Measurements from ENCODE around the gene FBXO34.

FBXO34 gene

DNA sequence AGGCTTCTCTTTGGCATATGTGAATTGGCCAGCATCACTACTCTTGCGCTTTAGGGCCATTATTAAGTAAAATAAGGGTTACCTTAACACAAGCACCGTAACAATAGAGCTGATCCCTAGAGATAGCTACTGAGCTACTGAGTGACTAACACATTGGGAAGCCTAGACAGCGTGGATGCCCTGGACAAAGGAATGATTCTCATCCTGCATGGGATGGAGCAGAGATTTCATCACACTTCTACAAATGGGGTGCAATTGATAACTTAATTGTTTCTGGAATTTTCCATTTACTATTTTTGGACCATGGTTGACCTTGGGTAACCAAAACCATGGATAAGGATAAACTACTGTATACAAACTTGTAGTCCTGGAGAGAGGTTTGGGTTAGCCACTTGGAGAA lies 57.1 kb downstream of the FBXO34 start:
- H3K27ac ChIP-seq: no peak overlapping the region
- TF ChIP-seq, protein P1, sequence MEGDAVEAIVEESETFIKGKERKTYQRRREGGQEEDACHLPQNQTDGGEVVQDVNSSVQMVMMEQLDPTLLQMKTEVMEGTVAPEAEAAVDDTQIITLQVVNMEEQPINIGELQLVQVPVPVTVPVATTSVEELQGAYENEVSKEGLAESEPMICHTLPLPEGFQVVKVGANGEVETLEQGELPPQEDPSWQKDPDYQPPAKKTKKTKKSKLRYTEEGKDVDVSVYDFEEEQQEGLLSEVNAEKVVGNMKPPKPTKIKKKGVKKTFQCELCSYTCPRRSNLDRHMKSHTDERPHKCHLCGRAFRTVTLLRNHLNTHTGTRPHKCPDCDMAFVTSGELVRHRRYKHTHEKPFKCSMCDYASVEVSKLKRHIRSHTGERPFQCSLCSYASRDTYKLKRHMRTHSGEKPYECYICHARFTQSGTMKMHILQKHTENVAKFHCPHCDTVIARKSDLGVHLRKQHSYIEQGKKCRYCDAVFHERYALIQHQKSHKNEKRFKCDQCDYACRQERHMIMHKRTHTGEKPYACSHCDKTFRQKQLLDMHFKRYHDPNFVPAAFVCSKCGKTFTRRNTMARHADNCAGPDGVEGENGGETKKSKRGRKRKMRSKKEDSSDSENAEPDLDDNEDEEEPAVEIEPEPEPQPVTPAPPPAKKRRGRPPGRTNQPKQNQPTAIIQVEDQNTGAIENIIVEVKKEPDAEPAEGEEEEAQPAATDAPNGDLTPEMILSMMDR (IDR thresholded peaks at IDR 0.05): no peak
- no peak overlapping the region for H3K4me3 ChIP-seq (ENCODE audit: low read depth in 1 of 2, low read length in 1 of 2)
- H3K9me3 ChIP-seq: no peaks in the 10 kb centered on the region
- peaks cover 4% of the 10 kb centered on the region for H3K36me3 ChIP-seq
- no peaks in the 10 kb centered on the region for H3K27me3 ChIP-seq
- H3K4me1 ChIP-seq (ENCODE audit: control insufficient read depth in 1 of 2, insufficient read depth in 1 of 2, low read depth in 1 of 2, low read length in 1 of 2): peaks cover 4 to 7% of the 10 kb centered on the region in 2 experiments

DNA sequence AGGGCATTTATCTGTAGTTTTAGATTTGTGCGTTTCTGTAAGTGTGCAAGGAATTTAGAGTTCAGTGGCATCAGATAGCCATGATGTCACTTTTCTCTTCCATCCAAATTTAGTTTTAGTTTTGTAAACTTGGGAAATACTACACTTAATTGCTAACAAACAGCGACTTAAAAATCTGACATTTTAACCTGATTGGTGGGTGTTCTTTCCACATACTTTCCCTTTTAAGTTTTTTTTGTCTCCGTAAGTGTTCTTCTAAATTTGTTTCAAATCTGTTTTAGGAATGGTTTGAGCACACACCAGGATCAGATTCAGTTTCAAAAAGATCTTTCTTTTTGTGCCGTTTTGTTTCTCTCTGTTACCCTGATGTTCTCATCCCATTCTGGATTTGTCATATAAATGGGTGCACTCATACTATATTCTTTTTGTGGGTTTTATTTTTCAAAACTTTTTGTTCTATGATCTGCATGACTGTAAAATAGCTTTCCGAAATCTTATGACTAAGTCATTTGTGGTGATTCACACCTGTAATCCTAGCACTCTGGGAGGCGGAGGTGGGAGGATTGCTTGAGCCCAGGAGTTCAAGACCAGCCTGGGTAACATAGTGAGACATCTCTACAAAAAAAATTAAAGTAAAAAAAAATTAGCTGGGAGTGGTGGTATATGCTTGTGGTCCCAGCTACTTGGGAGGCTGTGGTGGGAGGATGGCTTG lies 58.9 kb downstream of the FBXO34 start:
- H3K9me3 ChIP-seq: no peaks in the 10 kb centered on the region

DNA sequence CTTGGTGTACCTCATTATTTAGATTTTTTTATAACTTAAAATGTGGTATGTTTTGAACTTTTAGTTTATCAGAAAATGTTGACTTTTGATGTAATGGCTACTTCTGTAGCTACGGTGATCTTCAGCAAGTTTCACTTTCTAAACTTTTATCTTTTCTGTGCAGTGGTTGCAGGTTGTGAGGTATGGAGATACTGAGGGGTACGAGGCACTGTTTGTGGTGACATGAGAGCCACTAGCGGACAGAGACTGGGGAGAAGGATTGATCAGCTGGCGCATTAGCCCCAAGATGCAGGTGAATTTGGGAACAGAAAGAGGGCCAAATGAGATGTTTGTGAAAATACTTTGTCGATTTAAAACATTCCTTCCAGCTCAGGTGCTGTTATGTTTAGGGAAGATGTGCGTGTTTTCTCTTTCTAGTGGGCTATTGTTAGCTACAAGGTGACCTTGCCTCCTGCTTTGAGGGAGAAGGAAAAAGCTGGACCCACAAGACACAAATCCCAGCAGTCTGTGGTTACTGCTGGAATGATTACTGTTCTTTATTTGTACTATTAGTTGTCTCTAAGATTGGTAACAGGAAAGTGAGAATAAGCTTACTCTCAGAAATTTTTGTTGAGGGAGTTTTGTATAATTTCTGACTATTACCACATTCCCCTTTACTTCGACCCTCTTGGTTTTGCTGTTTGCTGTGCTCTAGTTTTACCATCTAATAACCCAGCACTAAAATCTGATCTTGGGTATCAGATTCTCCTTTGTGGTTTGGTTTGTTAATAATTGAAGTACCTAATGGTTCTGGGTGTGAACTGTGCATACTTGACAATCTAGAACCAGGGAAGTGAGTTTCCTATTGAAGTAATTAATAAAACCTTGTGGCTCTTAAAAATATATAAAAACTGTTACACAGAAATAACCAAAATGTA lies 61.7 kb downstream of the FBXO34 start:
- TF ChIP-seq, protein P1 (IDR thresholded peaks at IDR 0.05): no peak
- Histone ChIP-seq H3K27me3 (no peaks in the 10 kb centered on the region), H3K9me3 (no peaks in the 10 kb centered on the region), H3K36me3 (peaks cover 4% of the 10 kb centered on the region), H3K4me3 (ENCODE audit: low read depth in 1 of 2, low read length in 1 of 2) (no peak overlapping the region), H3K27ac (no peak overlapping the region), H3K4me1 (ENCODE audit: control insufficient read depth in 1 of 2, insufficient read depth in 1 of 2, low read depth in 1 of 2, low read length in 1 of 2) (peaks cover 0 to 3% of the 10 kb centered on the region in 2 experiments)

More for the DNA sequence above, 58.9 kb downstream of the FBXO34 start:
- no peaks in the 10 kb centered on the region for H3K27me3 ChIP-seq
- H3K4me1 ChIP-seq (ENCODE audit: control insufficient read depth in 1 of 2, insufficient read depth in 1 of 2, low read depth in 1 of 2, low read length in 1 of 2): peaks cover 7% of the 10 kb centered on the region in 2 experiments
- H3K36me3 ChIP-seq: peaks cover 4% of the 10 kb centered on the region
- H3K4me3 ChIP-seq (ENCODE audit: low read depth in 1 of 2, low read length in 1 of 2): no peak overlapping the region
- no peak overlapping the region for H3K27ac ChIP-seq
- TF ChIP-seq, protein P1 (IDR thresholded peaks at IDR 0.05): no peak

DNA sequence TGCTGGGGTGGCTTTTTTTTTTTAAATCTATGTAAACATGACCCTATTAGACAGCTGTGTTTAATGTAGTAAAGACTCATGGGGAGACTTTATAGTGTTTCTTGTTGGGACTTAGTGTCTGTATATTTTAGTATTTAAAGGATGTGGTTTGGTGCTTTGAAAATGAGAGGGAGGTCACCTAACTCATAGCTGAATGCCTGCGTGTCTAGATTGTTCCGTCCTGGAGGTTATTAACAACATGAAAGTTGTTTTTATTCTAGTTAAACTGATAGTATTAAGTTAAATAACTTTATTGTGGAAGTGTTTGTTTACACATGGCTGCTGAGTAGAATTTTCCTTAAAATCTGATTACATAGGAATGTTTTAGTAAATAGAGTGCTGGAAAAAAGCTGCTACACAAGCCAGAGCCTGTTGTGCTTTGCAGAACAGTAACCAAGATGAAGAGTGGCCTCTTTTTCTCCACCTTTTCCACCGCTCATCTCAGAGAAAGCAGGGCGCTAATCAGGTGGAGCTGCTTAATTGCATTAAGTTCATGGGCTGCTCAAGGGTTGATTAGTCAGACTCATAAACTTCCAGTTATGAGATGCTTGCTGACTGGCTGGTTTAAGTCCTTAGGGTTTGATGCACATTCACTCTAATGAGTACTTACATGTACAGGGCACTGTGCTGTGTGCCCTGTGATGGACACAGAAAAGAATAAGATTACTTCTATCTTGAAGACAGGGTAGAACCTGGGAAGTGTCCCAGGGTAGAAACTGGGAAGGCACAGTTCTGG lies 62.7 kb downstream of the FBXO34 start:
- H3K4me3 ChIP-seq (ENCODE audit: low read depth in 1 of 2, low read length in 1 of 2): no peak overlapping the region

DNA sequence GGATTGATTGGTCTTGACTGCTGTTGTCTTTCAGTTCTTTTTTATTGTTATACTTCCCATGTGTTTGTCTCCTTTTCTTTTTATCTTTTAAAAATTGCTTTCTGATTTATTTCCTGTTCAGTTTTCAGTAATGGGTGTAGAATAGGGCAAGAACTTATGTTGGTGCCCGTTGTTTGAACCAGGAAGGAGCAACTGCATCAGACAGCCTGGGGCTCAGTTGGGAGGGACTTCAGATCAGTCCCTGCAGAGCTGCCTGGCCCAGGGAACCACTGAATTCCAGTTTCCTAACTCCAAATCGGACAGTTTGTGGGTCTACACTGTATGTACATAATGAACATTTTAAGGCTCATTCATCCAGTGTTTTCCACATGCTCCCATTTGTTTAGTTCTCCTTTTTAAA lies 64.9 kb downstream of the FBXO34 start:
- TF ChIP-seq, protein P1 (IDR thresholded peaks at IDR 0.05): no peak
- Histone ChIP-seq H3K27ac (no peak overlapping the region), H3K4me1 (ENCODE audit: control insufficient read depth in 1 of 2, insufficient read depth in 1 of 2, low read depth in 1 of 2, low read length in 1 of 2) (peaks cover 14 to 23% of the 10 kb centered on the region in 2 experiments)

More for the DNA sequence above, 62.7 kb downstream of the FBXO34 start:
- H3K27me3 ChIP-seq: no peaks in the 10 kb centered on the region
- TF ChIP-seq, protein P1 (IDR thresholded peaks at IDR 0.05): no peak
- H3K36me3 ChIP-seq: peaks cover 4% of the 10 kb centered on the region
- no peaks in the 10 kb centered on the region for H3K9me3 ChIP-seq
- H3K27ac ChIP-seq: no peak overlapping the region
- peaks cover 0 to 3% of the 10 kb centered on the region in 2 experiments for H3K4me1 ChIP-seq (ENCODE audit: control insufficient read depth in 1 of 2, insufficient read depth in 1 of 2, low read depth in 1 of 2, low read length in 1 of 2)

More for the DNA sequence above, 64.9 kb downstream of the FBXO34 start:
- H3K9me3 ChIP-seq: no peaks in the 10 kb centered on the region
- peaks cover 4% of the 10 kb centered on the region for H3K36me3 ChIP-seq
- H3K4me3 ChIP-seq (ENCODE audit: low read depth in 1 of 2, low read length in 1 of 2): no peak overlapping the region
- no peaks in the 10 kb centered on the region for H3K27me3 ChIP-seq

All from neutrophil (primary cell).